GM23338 (cell line): ENCODE measurements around the gene PSIP1. TPM values are rescaled to one million over a fixed set of nuclear protein-coding genes. Genes with fewer than 3 reads are reported as not detected.

Experiments used
- ATAC-seq: fragments of 200-7000 bp; cut with Tn5 transposase; 3 replicates; pipeline ENCODE4 v1.9.1; 2020
- DNase-seq: peaks from one replicate; pipeline ENCODE4 v3.0.0-alpha.2; 2015; ENCODE audit warnings: low spot score
- H2AFZ ChIP-seq: fragments of 200-600 bp; sonication (generic); 2 replicates; pipeline ENCODE4 v1.8.0; 2016; ENCODE audit warnings: antibody characterized with exemption, mild to moderate bottlenecking, moderate library complexity
- H3F3A ChIP-seq: fragments of 200-600 bp; sonication (generic); replicated peaks from 2 replicates; pipeline ENCODE4 v1.8.0; 2017; ENCODE audit warnings: antibody characterized with exemption, mixed run types, low read depth
- H3K27ac ChIP-seq: fragments of 200-600 bp; sonication (generic); 2 replicates; pipeline ENCODE4 v1.6.1; 2016; ENCODE audit warnings: low read depth
- H3K27me3 ChIP-seq: fragments of 200-600 bp; sonication (generic); 2 replicates; pipeline ENCODE4 v1.8.0; 2016; ENCODE audit warnings: mild to moderate bottlenecking, mixed run types, moderate library complexity; ENCODE audit not compliant: insufficient read depth
- H3K36me3 ChIP-seq: fragments of 200-600 bp; sonication (generic); 2 replicates; pipeline ENCODE4 v1.8.0; 2016; ENCODE audit warnings: mild to moderate bottlenecking; ENCODE audit not compliant: insufficient read depth
- H3K4me1 ChIP-seq: fragments of 200-600 bp; sonication (generic); 2 replicates; pipeline ENCODE4 v1.8.0; 2016; ENCODE audit warnings: mild to moderate bottlenecking, moderate library complexity; ENCODE audit not compliant: insufficient read depth
- H3K4me2 ChIP-seq: fragments of 200-600 bp; sonication (generic); 2 replicates; pipeline ENCODE4 v1.7.1; 2017; ENCODE audit warnings: mixed run types
- H3K4me3 ChIP-seq: fragments of 200-600 bp; sonication (generic); 2 replicates; pipeline ENCODE4 v1.6.1; 2016; ENCODE audit warnings: mixed run types
- H3K79me2 ChIP-seq: fragments of 200-600 bp; sonication (generic); replicated peaks from 2 replicates; pipeline ENCODE4 v1.8.0; 2017; ENCODE audit warnings: mild to moderate bottlenecking; ENCODE audit not compliant: insufficient read depth
- H3K9me2 ChIP-seq: fragments of 200-600 bp; sonication (generic); 2 replicates; pipeline ENCODE4 v1.8.0; 2017; ENCODE audit not compliant: insufficient read depth
- H4K20me1 ChIP-seq: fragments of 200-600 bp; sonication (generic); replicated peaks from 2 replicates; pipeline ENCODE4 v1.8.0; 2017; ENCODE audit warnings: mild to moderate bottlenecking; ENCODE audit not compliant: insufficient read depth
- H3K27ac Mint-ChIP-seq: 2 replicates; pipeline ENCODE4 v1.8.0; 2020; ENCODE audit warnings: inconsistent platforms, mild to moderate bottlenecking, moderate library complexity, mixed read lengths
- H3K27me3 Mint-ChIP-seq: 3 replicates; pipeline ENCODE4 v1.8.0; 2022; ENCODE audit warnings: low read depth, mild to moderate bottlenecking, moderate library complexity, mixed read lengths, inconsistent platforms; ENCODE audit not compliant: insufficient read depth, poor library complexity
- H3K36me3 Mint-ChIP-seq: 3 replicates; pipeline ENCODE4 v1.8.0; 2021; ENCODE audit warnings: low read depth, mild to moderate bottlenecking, inconsistent platforms, moderate library complexity, mixed read lengths
- H3K4me1 Mint-ChIP-seq: 3 replicates; pipeline ENCODE4 v1.8.0; 2020; ENCODE audit warnings: mild to moderate bottlenecking, inconsistent platforms, mixed read lengths
- H3K4me3 Mint-ChIP-seq: 3 replicates; pipeline ENCODE4 v1.8.0; 2021; ENCODE audit warnings: moderate library complexity, mild to moderate bottlenecking, inconsistent platforms, mixed read lengths
- H3K9me3 Mint-ChIP-seq: 3 replicates; pipeline ENCODE4 v1.8.0; 2020; ENCODE audit warnings: moderate library complexity, mild to moderate bottlenecking, inconsistent platforms, mixed read lengths
- CREB1 ChIP-seq: fragments of 250-450 bp; sonication (Bioruptor Pico); IDR thresholded peaks from 2 replicates; pipeline ENCODE4 v1.5.0; 2020; ENCODE audit warnings: low read depth, mild to moderate bottlenecking, moderate library complexity
- EZH2 ChIP-seq: fragments of 200-600 bp; sonication (generic); IDR thresholded peaks from one replicate; pipeline ENCODE4 v1.8.0; 2017; ENCODE audit warnings: antibody characterized with exemption, mild to moderate bottlenecking, low read depth; ENCODE audit not compliant: unreplicated experiment
- JUNB ChIP-seq: IDR thresholded peaks from one replicate; pipeline ENCODE4 v1.6.1; 2016; ENCODE audit warnings: antibody characterized with exemption; ENCODE audit not compliant: unreplicated experiment
- NANOG ChIP-seq: IDR thresholded peaks from 2 replicates; pipeline ENCODE4 v1.6.1; 2016; ENCODE audit warnings: antibody characterized with exemption, borderline replicate concordance
- ZNF114 ChIP-seq: fragments of 250-450 bp; sonication (Bioruptor Pico); IDR thresholded peaks from 2 replicates; pipeline ENCODE4 v1.5.0; 2020; ENCODE audit warnings: mild to moderate bottlenecking, moderate library complexity
- ZNF462 ChIP-seq: fragments of 250-450 bp; sonication (Bioruptor Pico); IDR thresholded peaks from 2 replicates; pipeline ENCODE4 v1.5.0; 2020; ENCODE audit warnings: mild to moderate bottlenecking, moderate library complexity
- polyA plus RNA-seq: library from polyadenylated mRNA; unstranded; fragments of >200 nt; fragmentation: Nextera tagmentation; extraction: Ambion mirVana; gene quantifications from 2 replicates; pipeline ENCODE4 v1.2.1, GENCODE V29; 2016
- total RNA-seq: library from RNA; depleted of rRNA; stranded (reverse); fragments of >200 nt; shearing (Covaris generic); gene quantifications from 2 replicates; pipeline ENCODE4 v1.2.3, GENCODE V29; 2014

Gene PSIP1
- total and polyA plus RNA-seq, 2 experiments from 2014 or later, result 332 to 989 TPM

- no peak for TF ChIP-seq EZH2
- TF ChIP-seq ZNF114, result no peak
- TF ChIP-seq JUNB, result no peak
- TF ChIP-seq CREB1 (CRISPR knock-in tag), result no peak
- TF ChIP-seq ZNF462, result no peak
These were observed 38.8 kb upstream of the PSIP1 start (continued) for GRCh38 chr9:15549611-15550010.

GRCh38 chr9:15543047-15543813, 32.5 kb upstream of the PSIP1 start:
- Mint-ChIP-seq H3K4me3 (no peak overlapping the region), H3K9me3 (no peaks in the 10 kb centered on the region), H3K4me1 (peaks cover 5% of the 10 kb centered on the region), H3K27ac (no peak overlapping the region), H3K27me3 (peaks cover 6% of the 10 kb centered on the region), H3K36me3 (no peaks in the 10 kb centered on the region)
- no peaks in the 10 kb centered on the region for H3K27me3 ChIP-seq
- no peak for ATAC-seq
- no peak for DNase-seq
- H2AFZ ChIP-seq, result peak overlapping the region; percentile 14; the same call in 1 of the 2 replicates
- H4K20me1 ChIP-seq, result no peaks in the 10 kb centered on the region
- H3K79me2 ChIP-seq, result no peaks in the 10 kb centered on the region
- TF ChIP-seq EZH2 (no peak), NANOG (no peak)
- H3K36me3 ChIP-seq, result no peaks in the 10 kb centered on the region
- no peak overlapping the region for H3K4me2 ChIP-seq
- peaks cover 9% of the 10 kb centered on the region; the same call in 1 of the 2 replicates for H3K4me1 ChIP-seq
- H3K4me3 ChIP-seq, result no peak overlapping the region
- no peaks in the 10 kb centered on the region for H3K9me2 ChIP-seq
- no peaks in the 10 kb centered on the region for H3F3A ChIP-seq
- no peak overlapping the region for H3K27ac ChIP-seq
